IMR-90 (cell line): ENCODE results near the gene FIGLA.

ENCODE experiments used
- CHD1 ChIP-seq: IDR thresholded peaks from 2 replicates; pipeline ENCODE4 v1.6.1; 2012; ENCODE audit warnings: low read depth, low read length, improper control_type of control experiment
- CTCF ChIP-seq: conservative IDR thresholded peaks from 2 replicates; pipeline ENCODE4 v1.5.1; 2012; ENCODE audit warnings: mild to moderate bottlenecking, low read depth, low read length, improper control_type of control experiment
- POLR2A ChIP-seq: IDR thresholded peaks from 2 replicates; pipeline ENCODE4 v1.6.1; 2012; ENCODE audit warnings: mild to moderate bottlenecking, low read depth, low read length
- RAD21 ChIP-seq: IDR thresholded peaks from 2 replicates; pipeline ENCODE4 v1.6.1; 2012; ENCODE audit warnings: low read length, improper control_type of control experiment
- RCOR1 ChIP-seq: IDR thresholded peaks from 2 replicates; pipeline ENCODE4 v1.6.1; 2012; ENCODE audit warnings: mild to moderate bottlenecking, low read length, improper control_type of control experiment; ENCODE audit not compliant: insufficient replicate concordance
- RFX5 ChIP-seq: IDR thresholded peaks from 2 replicates; pipeline ENCODE4 v1.8.0; 2012; ENCODE audit warnings: low read depth, mild to moderate bottlenecking, low read length, moderate library complexity
- USF2 ChIP-seq: fragments of 150-350 bp; IDR thresholded peaks from 2 replicates; pipeline ENCODE4 v1.6.1; 2017; ENCODE audit warnings: mild to moderate bottlenecking, antibody characterized with exemption, low read length, low read depth

- TF ChIP-seq RCOR1 (no peak), CTCF (no peak), POLR2A (no peak), RAD21 (no peak), USF2 (no peak), CHD1 (no peak), RFX5 (no peak)
Measured at GRCh38 chr2:70806013-70806412, 15.6 kb upstream of the FIGLA start.
